H1 (cell line): ENCODE data around the gene CSTF3.

Experiments
- BRCA1 ChIP-seq: IDR thresholded peaks from 2 replicates; pipeline ENCODE4 v1.6.1; 2012; ENCODE audit warnings: low read depth, low read length, improper control_type of control experiment
- CEBPB ChIP-seq: IDR thresholded peaks from 2 replicates; pipeline ENCODE4 v1.6.1; 2012; ENCODE audit warnings: low read depth, low read length
- CHD2 ChIP-seq: IDR thresholded peaks from 2 replicates; pipeline ENCODE4 v1.6.1; 2012; ENCODE audit warnings: low read length, improper control_type of control experiment
- CTCF ChIP-seq, 3 experiments: IDR thresholded peaks; 1 replicate in 2 of 3; 2 replicates in 1 of 3; pipeline versions ENCODE4 v1.5.1 to v1.6.1; 2011; ENCODE audit warnings: low read length in 3 of 3, mild to moderate bottlenecking in 3 of 3, inconsistent platforms in 2 of 3, low read depth in 1 of 3, moderate library complexity in 1 of 3; ENCODE audit not compliant: insufficient read depth in 1 of 3; ENCODE audit errors: control extremely low read depth in 1 of 3
- EP300 ChIP-seq, 2 experiments: IDR thresholded peaks; 1 replicate in 1 of 2; 2 replicates in 1 of 2; pipeline ENCODE4 v1.6.1; 2011 to 2012; ENCODE audit warnings: low read depth in 2 of 2, low read length in 2 of 2, mild to moderate bottlenecking in 2 of 2, borderline replicate concordance in 1 of 2, inconsistent platforms in 1 of 2, moderate library complexity in 1 of 2
- EZH2 ChIP-seq: fragments of 200-600 bp; sonication (generic); IDR thresholded peaks from 2 replicates; pipeline ENCODE4 v1.7.1; 2012; ENCODE audit warnings: low read depth, mild to moderate bottlenecking, moderate library complexity, low read length, inconsistent platforms; ENCODE audit not compliant: severe bottlenecking
- JUND ChIP-seq: IDR thresholded peaks from 2 replicates; pipeline ENCODE4 v1.6.1; 2011; ENCODE audit warnings: mild to moderate bottlenecking, improper control_type of control experiment, low read length
- POLR2A ChIP-seq, 2 experiments: IDR thresholded peaks; 1 replicate in 1 of 2; 2 replicates in 1 of 2; pipeline ENCODE4 v1.6.1; 2011; ENCODE audit warnings: low read depth in 2 of 2, low read length in 2 of 2, mild to moderate bottlenecking in 2 of 2; ENCODE audit errors: control extremely low read depth in 1 of 2
- RAD21 ChIP-seq, 2 experiments: IDR thresholded peaks in 1 of 2; conservative IDR thresholded peaks in 1 of 2; 2 replicates each; pipeline ENCODE4 v1.6.1; 2011; ENCODE audit warnings: low read depth in 2 of 2, low read length in 2 of 2, improper control_type of control experiment in 1 of 2, inconsistent platforms in 1 of 2, mild to moderate bottlenecking in 1 of 2, moderate library complexity in 1 of 2
- TAF1 ChIP-seq: IDR thresholded peaks from 2 replicates; pipeline ENCODE4 v1.6.1; 2011; ENCODE audit warnings: mild to moderate bottlenecking, low read depth, low read length
- TBP ChIP-seq: IDR thresholded peaks from 2 replicates; pipeline ENCODE4 v1.6.1; 2011; ENCODE audit warnings: low read depth, low read length, improper control_type of control experiment
- TCF12 ChIP-seq: IDR thresholded peaks from 2 replicates; pipeline ENCODE4 v1.6.1; 2011; ENCODE audit warnings: low read depth, mild to moderate bottlenecking, low read length

- TF ChIP-seq CTCF (IDR thresholded peaks at IDR 0.05; ENCODE audit: control extremely low read depth in 1 of 3, insufficient read depth in 1 of 3, low read depth in 1 of 3, low read length in 3 of 3), result no peak
- TF ChIP-seq EZH2, result no peak
- no peak for TF ChIP-seq JUND
- TF ChIP-seq TAF1, result no peak
- TF ChIP-seq BRCA1, result no peak
- TF ChIP-seq POLR2A (IDR thresholded peaks at IDR 0.05; ENCODE audit: control extremely low read depth in 1 of 2, low read depth in 2 of 2, low read length in 2 of 2), result no peak
- TF ChIP-seq TBP, result no peak
- no peak for TF ChIP-seq CEBPB
- TF ChIP-seq TCF12, result no peak
- TF ChIP-seq EP300 (IDR thresholded peaks at IDR 0.05; ENCODE audit: borderline replicate concordance in 1 of 2, low read depth in 2 of 2, low read length in 2 of 2), result no peak
- no peak for TF ChIP-seq CHD2
- TF ChIP-seq RAD21 (IDR thresholded peaks at IDR 0.05 in 1 of 2, conservative IDR thresholded peaks at IDR 0.05 in 1 of 2; ENCODE audit: low read depth in 2 of 2, low read length in 2 of 2), result no peak
These were observed 57.4 kb downstream of the CSTF3 start for GRCh38 chr11:33103836-33104235.
